ENCODE measurements around the gene PRMT9. TPM values are rescaled to one million over a fixed set of nuclear protein-coding genes. Genes with fewer than 3 reads are reported as not detected.
A peak's percentile ranks its signal among the peaks of the same experiment; 100 is the strongest.

Gene PRMT9
- total RNA-seq, 4 donors from 2014 or later = 0.60 to 17.1 (median 4.8) TPM

DNA sequence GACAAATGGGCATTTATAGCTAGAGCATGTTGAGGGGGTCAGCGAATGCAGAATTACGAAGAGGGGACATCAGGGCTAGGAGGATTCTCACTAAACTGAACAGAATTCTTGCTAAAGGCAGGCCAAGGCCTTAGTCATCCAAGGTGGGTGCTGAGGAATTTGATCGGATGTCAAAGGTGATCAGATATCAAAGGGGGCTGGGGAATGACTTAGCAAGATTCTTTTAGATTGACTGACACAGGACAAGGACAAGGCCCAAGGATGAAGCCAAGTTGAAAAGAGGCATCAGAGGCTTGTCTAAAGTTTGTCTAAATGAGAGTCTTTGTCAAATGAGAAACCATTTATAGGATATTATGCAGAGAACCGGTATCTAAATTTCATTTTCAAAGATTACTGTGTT, 57.1 kb downstream of the PRMT9 start:
- TF ChIP-seq POLR2A (IDR thresholded peaks at IDR 0.05) (no peak), POLR2AphosphoS5 (IDR thresholded peaks at IDR 0.05) (no peak), EP300 (IDR thresholded peaks at IDR 0.05; ENCODE audit: low read depth) (no peak)
- TF ChIP-seq, protein P1, sequence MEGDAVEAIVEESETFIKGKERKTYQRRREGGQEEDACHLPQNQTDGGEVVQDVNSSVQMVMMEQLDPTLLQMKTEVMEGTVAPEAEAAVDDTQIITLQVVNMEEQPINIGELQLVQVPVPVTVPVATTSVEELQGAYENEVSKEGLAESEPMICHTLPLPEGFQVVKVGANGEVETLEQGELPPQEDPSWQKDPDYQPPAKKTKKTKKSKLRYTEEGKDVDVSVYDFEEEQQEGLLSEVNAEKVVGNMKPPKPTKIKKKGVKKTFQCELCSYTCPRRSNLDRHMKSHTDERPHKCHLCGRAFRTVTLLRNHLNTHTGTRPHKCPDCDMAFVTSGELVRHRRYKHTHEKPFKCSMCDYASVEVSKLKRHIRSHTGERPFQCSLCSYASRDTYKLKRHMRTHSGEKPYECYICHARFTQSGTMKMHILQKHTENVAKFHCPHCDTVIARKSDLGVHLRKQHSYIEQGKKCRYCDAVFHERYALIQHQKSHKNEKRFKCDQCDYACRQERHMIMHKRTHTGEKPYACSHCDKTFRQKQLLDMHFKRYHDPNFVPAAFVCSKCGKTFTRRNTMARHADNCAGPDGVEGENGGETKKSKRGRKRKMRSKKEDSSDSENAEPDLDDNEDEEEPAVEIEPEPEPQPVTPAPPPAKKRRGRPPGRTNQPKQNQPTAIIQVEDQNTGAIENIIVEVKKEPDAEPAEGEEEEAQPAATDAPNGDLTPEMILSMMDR (IDR thresholded peaks at IDR 0.05) = no peak

DNA sequence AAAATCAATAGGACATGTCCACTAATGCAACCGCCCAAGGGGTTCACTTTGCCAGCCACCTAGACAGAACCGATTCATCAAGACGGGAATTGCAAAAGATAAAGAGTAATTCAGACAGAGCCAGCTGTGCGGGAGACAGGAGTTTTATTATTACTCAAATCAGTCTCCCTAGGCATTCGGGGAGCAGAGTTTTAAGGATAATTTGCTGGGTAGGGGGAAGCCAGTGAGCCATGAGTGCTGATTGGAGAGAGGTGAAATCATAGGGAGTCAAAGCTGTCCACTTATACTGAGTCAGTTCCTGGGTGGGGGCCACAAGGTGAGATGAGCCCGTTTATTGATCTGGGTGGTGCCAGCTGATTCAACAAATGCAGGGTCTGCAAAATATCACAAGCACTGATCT, 58.2 kb downstream of the PRMT9 start:
- Histone ChIP-seq H3K27ac (no peak overlapping the region), H3K9me3 (no peaks in the 10 kb centered on the region), H3K27me3 (no peaks in the 10 kb centered on the region), H3K4me1 (peaks cover 0 to 14% (median 3%) of the 10 kb centered on the region in 4 donors), H3K4me3 (no peak overlapping the region), H3K36me3 (peaks cover 0 to 40% (median 18%) of the 10 kb centered on the region in 4 donors)
- in situ Hi-C loops (cut with MboI; ENCODE audit: low pct_ligation_motif_present in 1 of 4, low pct_unique_long_range_greater_than_20kb in 1 of 4, low sequenced_read_pairs in 3 of 4) = no loop called here
- WGBS, 2 donors (ENCODE audit: low coverage in 1 of 2) = 91 to 92% methylated on average over 4 to 6 of the region's 6 CpGs
- intact Hi-C loops (cut with DNase I; ENCODE audit: low total_unique reads) = no loop called here
- TF ChIP-seq POLR2A (IDR thresholded peaks at IDR 0.05) = no peak
- TF ChIP-seq, protein P1 (IDR thresholded peaks at IDR 0.05) = no peak
- TF ChIP-seq EP300 (IDR thresholded peaks at IDR 0.05; ENCODE audit: low read depth) = no peak
- TF ChIP-seq POLR2AphosphoS5 (IDR thresholded peaks at IDR 0.05) = no peak
- DNase-seq = no peak

More for the DNA sequence above, 57.1 kb downstream of the PRMT9 start:
- 96% methylated on average over 4 of the region's 4 CpGs for WGBS, 2 donors (ENCODE audit: low coverage in 1 of 2)
- in situ Hi-C loops (cut with MboI; ENCODE audit: low pct_ligation_motif_present in 1 of 4, low pct_unique_long_range_greater_than_20kb in 1 of 4, low sequenced_read_pairs in 3 of 4) (no loop called here), intact Hi-C loops (cut with DNase I; ENCODE audit: low total_unique reads) (no loop called here)
- Histone ChIP-seq H3K4me1 (peaks cover 0 to 4% (median 0%) of the 10 kb centered on the region in 4 donors), H3K27ac (no peak overlapping the region), H3K4me3 (no peak overlapping the region), H3K27me3 (no peaks in the 10 kb centered on the region), H3K9me3 (no peaks in the 10 kb centered on the region), H3K36me3 (peaks cover 0 to 44% (median 21%) of the 10 kb centered on the region in 4 donors)
- DNase-seq = no peak

DNA sequence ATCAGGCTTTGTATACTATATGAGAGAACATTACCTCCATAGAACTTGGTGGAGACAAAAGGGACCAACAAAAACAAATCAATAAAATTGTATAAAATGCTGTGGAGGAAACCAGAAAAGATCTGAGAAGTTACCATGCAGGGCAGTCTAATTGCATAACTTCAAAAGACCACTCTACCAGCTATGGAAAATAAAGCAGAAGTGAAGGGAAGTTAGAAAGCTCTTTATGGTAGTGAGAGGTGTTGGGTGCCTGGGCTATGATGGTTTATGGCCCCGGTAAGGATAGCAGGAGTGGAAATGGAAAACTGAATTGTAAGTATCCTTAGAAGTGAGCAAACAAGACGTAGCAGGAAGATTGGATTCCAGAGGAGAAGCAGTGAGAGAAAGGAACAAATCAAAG, 63.6 kb downstream of the PRMT9 start:
- H3K27ac ChIP-seq = no peak overlapping the region
- peaks cover 9 to 44% (median 29%) of the 10 kb centered on the region in 4 donors for H3K4me1 ChIP-seq
- 65 to 67% methylated on average over 2 of the region's 2 CpGs for WGBS, 2 donors (ENCODE audit: low coverage in 1 of 2)
- TF ChIP-seq, protein P1 (IDR thresholded peaks at IDR 0.05) = no peak
- TF ChIP-seq EP300 (IDR thresholded peaks at IDR 0.05; ENCODE audit: low read depth) (no peak), POLR2A (IDR thresholded peaks at IDR 0.05) (no peak), POLR2AphosphoS5 (IDR thresholded peaks at IDR 0.05) (no peak)
- H3K9me3 ChIP-seq = no peaks in the 10 kb centered on the region
- H3K27me3 ChIP-seq = no peaks in the 10 kb centered on the region
- H3K4me3 ChIP-seq = no peak overlapping the region
- peaks cover 0 to 11% (median under 1%) of the 10 kb centered on the region in 4 donors for H3K36me3 ChIP-seq
- intact Hi-C loops (cut with DNase I; ENCODE audit: low total_unique reads) (no loop called here), in situ Hi-C loops (cut with MboI; ENCODE audit: low pct_ligation_motif_present in 1 of 4, low pct_unique_long_range_greater_than_20kb in 1 of 4, low sequenced_read_pairs in 3 of 4) (no loop called here)
- no peak for DNase-seq

DNA sequence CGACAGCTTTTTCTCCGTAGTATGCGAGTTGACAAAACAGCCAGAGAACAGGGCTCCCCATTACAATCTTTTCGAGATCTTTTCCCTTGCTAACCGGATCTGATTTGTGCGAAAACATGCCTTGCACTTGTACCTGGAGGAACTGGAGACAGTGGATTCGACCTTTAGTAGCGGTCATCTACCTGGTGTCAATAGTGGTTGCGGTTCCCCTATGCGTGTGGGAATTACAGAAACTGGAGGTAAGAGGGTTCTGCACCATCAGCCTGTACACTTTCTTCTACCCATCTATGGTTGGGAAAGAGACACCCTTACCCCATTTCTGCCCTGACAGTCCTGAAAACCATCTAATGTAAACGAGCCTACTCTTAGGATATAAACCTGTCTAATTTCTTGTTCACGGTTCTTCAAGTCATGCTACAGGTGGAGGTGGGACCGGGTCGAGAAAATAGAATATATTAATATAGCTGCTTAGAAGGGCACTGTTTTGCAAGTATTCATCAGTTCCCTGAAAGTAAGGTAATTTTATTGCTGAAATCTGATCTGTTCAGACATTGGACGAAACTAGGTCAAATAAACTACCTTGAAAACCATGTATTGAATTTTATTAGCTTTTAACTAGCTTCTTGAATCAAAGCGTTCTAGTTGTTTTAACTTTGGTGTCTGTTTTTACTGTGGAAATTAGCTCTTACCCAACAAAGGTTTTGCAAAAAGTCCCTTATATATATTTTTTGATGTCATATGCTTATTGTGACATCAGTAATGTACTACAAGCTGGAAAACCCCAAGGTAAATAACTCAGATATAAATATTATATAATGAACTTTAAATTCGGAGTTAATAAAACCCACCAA, 65.9 kb downstream of the PRMT9 start:
- WGBS, 2 donors (ENCODE audit: low coverage in 1 of 2) = 8% methylated on average over 14 to 17 of the region's 17 CpGs
- in situ Hi-C loops (cut with MboI; ENCODE audit: low pct_ligation_motif_present in 1 of 4, low pct_unique_long_range_greater_than_20kb in 1 of 4, low sequenced_read_pairs in 3 of 4) (no loop called here), intact Hi-C loops (cut with DNase I; ENCODE audit: low total_unique reads) (loop anchor here (10.0 kb wide), 1 partner anchor 247 kb away; no protein-coding TSS in a partner anchor)
- H3K4me3 ChIP-seq = peak overlapping the region; percentile 43 to 84 (median 76)
- TF ChIP-seq POLR2AphosphoS5 (IDR thresholded peaks at IDR 0.05) (no peak), POLR2A (IDR thresholded peaks at IDR 0.05) (no peak), EP300 (IDR thresholded peaks at IDR 0.05; ENCODE audit: low read depth) (no peak)
- TF ChIP-seq, protein P1 (IDR thresholded peaks at IDR 0.05) = no peak
- H3K36me3 ChIP-seq = peaks cover 0 to 6% (median under 1%) of the 10 kb centered on the region in 4 donors
- DNase-seq = no peak
- H3K9me3 ChIP-seq = no peaks in the 10 kb centered on the region
- peak overlapping the region; percentile 83 to 90 (median 86) for H3K27ac ChIP-seq
- H3K4me1 ChIP-seq = peaks cover 9 to 44% (median 29%) of the 10 kb centered on the region in 4 donors
- H3K27me3 ChIP-seq = no peaks in the 10 kb centered on the region
